GM18511 (cell line): Measurements from ENCODE around the gene TDRD9.
"Not testable (repeated sequence)": the region's sequence is repeated elsewhere in the genome, so short reads cannot be mapped to it uniquely, and the experiment has no call there.

Experiments
- ATAC-seq: cut with Tn5 transposase; IDR thresholded peaks from one replicate; pipeline ENCODE4 v1.9.1; 2021; ENCODE audit warnings: mild to moderate bottlenecking, moderate library complexity; ENCODE audit not compliant: unreplicated experiment

Gene TDRD9

DNA sequence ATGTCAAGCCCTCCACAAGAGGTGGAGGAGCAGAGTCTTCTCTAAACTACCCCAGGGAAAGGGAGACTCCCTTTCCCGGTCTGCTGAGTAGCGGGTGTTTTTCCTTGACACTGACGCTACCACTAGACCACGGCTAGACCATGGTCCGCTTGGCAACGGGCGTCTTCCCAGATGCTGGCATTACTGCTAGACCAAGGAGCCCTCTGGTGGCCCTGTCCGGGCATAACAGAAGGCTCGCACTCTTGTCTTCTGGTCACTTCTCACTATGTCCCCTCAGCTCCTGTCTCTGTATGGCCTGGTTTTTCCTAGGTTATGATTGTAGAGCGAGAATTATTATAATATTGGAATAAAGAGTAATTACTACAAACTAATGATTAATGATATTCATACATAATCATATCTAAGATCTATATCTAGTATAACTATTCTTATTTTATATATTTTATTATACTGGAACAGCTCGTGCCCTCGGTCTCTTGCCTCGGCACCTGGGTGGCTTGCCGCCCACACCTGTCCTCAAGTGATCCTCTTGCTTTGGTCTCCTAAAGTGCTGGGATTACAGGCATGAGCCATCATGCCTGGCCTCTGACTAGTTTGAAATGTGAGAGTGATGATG, 52.5 kb downstream of the TDRD9 start:
- not testable (repeated sequence) for ATAC-seq

DNA sequence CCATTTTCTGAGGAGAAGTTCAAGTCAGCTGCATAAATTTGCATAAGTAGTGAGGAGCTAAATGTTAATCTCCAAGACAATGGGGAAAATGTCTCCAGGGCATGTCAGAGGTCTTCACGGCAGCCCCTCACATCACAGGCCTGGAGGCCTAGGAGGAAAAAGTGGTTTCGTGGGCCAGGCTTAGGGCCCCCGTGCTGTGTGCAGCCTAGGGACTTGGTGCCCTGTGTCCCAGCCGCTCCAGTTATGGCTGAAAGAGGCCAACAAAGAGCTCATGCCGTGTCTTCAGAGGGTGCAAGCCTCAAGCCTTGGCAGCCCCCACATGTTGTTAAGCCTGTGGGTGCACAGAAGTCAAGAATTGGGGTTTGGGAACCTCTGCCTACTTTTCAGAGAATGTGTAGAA, 55.9 kb downstream of the TDRD9 start:
- no peak for ATAC-seq

DNA sequence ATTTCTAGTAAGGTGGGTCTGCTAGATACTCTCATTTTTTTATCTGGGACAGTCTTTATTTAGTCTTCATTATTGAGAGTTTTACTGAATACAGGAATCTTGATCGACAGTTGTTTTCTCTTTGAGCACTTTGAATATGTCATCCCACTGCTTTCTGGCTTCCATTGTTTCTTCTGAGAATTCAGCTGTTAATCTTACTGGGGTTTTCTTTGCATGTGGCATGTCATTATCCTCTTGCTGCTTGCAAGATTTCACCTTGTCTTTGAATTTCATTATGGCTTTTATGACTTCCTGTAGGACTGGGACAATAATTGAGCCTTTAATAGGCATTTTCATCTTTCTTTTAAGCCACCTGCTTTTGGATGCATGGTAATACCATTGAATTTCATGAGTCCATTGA, 60.8 kb downstream of the TDRD9 start:
- no peak for ATAC-seq

DNA sequence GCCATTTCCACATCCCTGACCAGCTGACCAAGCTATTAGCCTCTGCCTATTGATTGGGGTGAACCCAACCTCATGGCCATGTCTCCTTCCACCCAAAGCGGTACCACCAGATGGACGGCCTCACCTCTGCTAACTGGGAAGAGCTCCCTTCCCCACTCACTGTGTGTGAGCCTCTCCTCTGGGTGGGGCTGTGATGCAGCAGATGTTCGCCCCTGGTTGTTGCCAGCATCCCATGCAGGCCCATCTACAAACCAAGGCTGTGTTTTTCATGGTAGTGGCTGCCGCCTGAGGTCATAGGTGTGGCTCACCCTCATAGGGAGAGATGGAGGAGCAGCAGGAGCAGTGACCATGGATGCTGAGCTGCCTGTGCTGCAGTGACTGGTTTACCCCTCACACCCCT, 61.7 kb downstream of the TDRD9 start:
- no peak for ATAC-seq

DNA sequence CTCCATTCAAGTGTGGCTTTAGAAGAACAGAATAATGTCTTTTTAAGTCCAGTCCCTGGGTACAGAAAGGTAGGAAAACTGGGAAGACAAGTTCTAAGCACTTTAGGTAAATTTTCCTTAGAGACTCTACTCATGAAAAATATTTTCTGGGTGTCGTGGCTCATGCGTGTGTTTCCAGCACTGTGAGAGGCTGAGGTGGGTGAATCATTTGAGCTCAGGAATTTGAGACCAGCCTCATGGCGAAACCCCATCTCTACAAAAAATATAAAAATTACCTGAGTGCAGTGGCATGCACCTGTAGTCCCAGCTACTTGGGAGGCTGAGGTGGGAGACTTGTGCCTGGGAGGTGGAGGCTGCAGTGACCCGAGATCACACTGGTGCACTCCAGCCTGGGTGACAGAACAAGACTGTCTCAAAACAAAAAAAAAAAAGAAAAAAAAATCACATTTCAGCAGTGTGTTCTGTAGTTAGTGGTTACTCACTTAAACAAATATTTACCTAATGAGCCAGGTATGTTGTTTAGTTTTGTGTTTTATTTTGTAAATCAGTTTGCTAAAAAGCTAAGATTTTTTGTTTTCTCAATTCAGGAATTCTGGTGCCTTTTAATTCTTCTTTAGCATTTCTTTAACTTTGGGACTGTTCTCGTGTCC, 66.4 kb downstream of the TDRD9 start:
- ATAC-seq, result no peak

DNA sequence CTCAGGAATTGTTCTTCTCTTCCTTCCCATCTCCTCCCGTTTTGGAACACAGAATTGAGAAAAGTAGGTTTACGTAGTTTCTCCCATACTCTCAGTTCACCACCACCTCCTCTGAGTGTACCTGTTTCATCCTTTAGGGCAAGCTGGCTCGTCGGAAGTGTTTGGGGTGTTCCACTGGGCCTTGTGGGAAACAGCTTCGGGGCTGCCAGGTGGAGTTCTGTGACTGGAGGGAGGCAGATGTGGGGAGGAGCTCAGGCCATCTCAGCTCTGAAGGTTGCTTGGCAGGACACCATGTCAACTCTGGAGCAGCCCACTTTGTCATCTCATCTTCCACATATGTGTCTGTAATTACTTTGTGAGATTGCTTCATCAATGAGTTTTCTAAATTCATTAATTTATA, 67.6 kb downstream of the TDRD9 start:
- ATAC-seq, result no peak

DNA sequence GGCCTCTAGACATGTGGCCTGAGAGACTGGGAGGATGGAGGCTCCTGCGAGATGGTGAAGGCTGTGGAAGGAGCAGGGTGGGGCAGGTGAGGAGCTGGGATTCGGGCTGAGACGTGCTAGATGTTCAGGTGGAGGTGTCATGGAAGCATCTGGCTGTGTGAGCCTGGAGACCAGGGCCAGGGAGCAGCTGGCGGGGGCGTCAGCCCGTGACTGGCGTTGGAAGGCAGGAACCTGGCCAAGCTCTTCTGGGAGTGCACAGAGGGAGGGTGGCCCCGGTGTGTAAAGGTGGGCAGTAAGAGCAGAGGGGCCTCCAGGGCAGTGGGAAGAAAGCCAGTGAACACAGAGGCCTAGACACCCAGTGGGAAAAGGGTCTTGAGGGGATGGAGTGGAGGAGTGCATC, 69.1 kb downstream of the TDRD9 start:
- ATAC-seq, result no peak

DNA sequence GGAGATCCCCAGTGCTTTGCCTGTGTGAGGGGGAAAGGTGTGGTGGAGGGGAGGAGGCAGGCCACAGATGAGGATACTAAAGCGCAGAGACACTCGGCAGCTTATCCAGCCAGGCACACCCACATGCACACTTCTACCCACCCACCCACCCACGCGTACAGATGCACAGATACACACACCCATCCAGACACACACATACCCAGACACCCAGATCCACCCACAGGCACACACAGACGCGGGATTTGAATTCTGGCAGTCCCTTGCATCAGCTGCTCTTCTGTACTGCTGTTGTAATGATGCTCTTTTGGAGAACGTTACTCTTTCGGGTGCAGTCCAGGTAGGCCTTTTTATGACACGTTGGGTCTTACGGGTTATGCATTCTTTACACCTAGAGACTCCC, 69.8 kb downstream of the TDRD9 start:
- ATAC-seq, result no peak

DNA sequence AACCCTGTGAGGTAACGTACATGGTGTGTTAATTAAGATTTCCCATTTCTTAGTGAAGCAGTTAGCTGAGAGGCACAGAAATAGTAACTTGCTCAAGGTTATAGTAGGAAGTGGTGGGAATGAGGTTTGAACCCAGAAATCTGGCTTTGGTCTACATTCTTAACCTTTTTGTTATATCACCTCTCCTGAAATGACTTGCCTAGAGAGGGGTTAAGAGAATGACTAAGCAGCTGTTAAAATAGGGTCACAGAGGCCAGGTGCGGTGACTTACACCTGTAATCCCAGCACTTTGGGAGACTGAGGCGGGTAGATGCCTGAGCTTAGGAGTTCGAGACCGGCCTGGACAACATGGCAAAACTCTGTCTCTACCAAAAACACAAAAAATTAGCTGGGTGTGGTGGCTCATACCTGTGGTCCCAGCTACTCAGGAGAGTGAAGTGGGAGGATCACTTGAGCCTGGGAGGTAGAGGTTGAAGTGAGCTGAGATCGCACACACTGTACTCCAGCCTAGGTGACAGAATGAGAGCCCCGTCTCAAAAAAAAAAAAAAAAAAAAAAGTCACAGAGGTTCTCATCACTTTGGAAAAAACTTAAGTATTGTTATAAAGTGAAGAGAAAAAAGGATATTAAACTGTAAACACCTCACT, 71.7 kb downstream of the TDRD9 start:
- ATAC-seq, result no peak

DNA sequence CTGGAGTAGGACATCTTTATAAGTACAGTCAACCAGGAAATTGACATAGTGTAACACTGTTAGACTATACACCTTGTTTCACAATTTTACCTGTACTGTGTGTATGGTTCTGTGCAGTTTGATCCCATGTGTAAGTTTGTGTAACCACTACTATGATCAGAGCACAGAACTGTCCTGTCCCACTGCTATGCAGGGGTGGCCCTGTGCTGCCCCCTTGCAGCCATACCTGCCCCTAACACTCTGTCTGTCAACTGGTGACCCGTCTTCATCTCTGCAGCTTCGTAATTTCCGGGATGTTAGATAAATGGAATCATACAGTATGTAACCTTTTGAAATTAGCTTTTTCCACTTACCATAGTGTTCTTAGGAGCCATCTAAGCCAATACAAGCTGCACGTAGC, 72.7 kb downstream of the TDRD9 start:
- no peak for ATAC-seq

DNA sequence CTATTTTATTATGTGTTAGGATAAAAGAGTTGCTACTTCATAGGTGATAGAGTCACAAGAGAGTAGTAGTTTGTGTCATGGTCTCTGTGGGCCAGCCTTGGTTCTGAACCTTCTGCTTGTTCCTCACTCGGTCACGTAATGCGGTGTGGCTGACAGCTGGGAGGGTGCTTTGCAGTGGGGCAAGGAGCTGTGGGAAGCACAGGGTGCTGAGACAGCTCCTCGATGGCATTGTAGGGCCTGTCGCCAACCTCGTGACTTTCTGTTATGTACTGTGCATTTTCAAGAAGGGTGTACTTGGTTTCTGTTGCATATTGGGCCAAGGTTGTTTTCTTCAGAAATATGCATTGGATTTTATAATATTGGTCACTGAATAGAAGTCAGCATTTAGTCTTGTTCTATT, 75.4 kb downstream of the TDRD9 start:
- no peak for ATAC-seq

DNA sequence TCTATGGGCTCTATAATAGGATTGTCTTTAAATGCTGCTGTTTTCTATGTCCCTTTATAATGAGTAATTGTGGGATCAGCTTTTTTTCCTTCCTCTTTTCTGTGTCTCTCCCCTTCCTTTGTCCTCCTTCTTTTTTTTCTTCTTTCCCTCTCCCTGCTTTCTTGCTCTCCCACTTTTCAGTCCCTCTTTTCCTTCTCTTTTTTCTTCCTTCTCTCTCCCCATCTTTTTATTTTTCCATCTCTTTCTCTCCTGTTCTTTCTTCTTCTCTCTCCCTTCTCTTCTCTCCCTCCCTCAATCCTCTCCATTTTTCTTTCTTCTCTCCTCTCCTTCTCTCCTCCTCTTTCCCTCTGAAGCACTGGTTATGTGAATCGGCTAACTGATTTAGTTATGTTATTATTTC, 76.6 kb downstream of the TDRD9 start:
- no peak for ATAC-seq

DNA sequence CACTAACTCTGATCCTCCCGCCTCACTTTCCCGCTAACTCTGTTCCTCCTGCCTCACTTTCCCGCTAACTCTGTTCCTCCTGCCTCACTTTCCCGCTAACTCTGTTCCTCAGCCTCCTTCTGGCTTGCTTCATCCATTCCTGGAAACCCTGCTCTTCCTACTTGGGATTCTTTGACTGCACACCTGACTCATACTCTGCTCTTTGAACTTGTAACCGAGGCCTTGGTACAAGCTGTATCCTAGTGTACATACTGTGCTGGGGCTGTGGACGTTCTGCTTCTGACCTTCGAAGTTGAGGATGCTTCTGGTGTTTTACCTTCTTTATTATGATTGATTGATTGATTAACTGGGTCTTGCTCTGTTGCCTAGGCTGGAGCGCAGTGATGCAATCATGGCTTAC, 77.2 kb downstream of the TDRD9 start:
- no peak for ATAC-seq

DNA sequence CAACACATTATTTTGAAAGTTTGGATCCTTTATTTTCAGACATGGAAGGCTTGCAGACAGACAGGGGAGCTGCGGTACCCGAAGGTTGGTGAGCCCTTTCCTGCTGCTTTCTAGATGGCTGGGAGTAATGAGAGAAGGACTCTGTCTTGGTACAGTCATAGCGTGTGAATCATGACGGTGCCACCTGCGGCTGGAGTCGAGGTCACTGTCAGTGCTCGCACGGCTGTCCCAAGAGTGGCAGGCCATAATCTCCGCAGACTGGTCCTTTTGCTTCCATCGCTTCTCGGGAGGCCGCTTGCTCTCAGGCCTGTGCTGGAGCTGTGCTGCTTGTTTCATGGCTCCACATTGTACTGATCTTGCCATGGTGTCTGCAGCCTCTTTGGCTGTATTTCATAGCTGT, 78.9 kb downstream of the TDRD9 start:
- ATAC-seq, result no peak

DNA sequence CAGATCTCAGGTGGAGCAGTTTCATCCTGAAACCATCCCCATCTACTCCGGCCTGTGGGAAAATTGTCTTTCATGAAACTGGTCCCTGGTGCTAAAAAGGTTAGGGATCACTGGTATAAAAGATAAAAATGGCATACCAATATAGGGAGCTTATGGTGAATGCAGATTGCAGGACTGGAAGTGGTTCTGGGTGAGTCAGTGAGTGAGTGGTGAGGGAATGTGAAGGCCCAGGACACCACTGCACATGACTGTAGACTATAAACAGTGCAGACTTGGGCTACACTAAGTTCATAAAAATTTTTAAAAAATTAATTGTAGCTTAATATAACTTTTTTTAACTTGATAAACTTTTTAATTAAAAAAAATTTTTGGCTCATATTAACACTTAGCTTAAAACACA, 81.0 kb downstream of the TDRD9 start:
- no peak for ATAC-seq

DNA sequence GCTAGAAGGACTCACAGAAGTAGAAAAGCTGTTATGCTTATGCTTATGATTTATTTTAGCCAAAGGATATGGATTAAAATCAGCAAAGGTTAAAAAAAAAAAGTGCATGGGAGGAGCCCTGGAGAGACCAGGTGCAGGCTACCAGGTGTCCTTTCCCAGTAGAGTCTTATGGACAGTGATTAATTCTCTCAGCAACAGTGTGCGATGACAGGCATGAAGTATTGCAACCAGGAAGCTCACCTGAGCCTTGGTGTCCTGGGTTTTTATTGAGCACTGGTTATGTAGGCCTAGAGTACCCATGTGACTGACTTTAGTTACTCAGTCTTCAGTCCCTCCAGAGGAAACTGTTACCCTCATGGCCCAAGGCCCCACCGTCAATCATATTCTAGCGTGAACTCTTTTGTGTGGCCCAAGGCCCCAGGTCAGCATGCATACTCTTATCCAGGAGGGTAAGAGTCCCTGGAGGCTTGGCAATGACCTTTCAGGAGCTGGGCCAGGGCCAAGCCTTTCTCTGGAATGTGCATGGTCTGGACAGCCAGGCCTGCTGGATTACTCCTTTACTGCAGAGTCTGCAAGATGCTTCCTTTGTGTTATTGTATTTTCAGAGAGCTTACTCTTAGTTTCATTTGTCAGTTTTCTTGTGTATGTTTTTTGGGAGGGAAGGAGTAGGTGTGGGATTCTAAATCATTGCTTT, 83.7 kb downstream of the TDRD9 start:
- no peak for ATAC-seq

DNA sequence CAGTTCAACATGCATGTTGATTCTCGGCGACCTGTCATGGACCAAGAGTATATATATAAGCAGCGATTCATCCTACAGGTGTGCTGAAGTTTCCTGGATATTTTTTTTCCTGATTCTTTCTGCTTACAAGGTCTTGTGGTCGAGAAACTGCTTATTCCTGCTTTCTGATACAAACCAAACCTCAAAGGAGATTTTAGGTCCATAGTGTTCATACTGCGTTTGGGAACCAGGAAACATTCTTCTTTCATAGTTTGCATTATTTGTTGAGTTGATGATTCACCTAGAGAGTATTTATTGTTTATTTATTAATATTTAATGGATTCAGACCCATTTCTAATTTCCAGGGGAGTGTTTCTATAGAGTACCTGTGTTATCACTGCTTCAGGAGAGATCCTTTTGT, 86.5 kb downstream of the TDRD9 start:
- ATAC-seq, result no peak

DNA sequence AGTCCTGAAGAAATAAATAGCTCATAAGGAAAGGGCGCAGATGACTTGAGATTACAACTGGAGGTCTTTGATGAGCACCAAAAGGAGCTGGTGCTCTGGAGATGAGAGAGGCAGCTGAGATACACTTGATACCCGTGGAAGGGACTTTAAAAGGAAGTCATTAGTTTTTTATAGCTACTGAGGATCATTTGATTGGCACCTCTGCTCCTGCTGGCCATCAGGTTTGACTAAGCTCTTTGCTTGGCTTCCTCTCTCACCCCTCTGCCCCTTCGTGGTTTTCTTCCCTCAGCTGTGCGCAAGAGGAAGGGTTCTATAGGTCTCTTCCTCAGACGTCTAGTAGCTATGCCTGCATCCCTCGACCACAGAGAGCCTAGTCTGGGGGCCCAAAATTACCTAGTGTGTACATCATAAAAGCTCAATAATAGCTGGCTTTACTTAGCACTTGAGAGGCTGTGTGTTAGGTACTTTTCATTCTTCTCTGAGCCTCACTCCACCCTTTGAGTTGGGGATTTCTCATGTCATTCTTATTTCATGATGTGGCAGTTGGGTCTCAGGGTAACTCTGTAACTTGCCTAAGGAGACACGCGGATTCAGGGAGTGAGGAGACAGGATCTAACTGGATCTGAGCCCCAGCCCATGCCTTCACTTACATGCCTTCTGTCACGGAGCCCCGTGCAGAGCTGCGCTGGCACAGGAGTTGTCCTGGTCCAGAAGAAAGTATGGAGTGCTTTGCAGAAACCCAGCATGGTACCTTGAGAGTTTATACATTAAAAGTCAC, 88.8 kb downstream of the TDRD9 start:
- no peak for ATAC-seq

DNA sequence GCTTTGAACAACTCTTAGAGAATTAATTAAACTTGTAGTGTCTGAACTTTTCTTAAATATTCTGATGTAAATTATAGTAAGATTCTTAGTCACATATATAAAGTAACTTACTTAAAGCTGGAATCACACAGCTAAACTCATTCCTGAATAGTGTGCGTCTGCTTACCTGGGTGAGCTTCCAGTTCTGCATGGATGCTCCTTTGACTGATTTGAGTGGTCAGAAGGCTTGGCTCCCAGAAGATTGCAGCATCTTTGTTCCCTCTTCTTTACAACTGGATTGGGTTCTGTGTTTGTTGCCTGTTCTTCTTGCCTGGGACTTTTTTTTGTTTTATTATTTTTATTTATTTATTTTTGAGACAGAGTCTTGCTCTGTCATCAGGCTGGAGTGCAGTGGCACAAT, 90.8 kb downstream of the TDRD9 start:
- ATAC-seq, result no peak

DNA sequence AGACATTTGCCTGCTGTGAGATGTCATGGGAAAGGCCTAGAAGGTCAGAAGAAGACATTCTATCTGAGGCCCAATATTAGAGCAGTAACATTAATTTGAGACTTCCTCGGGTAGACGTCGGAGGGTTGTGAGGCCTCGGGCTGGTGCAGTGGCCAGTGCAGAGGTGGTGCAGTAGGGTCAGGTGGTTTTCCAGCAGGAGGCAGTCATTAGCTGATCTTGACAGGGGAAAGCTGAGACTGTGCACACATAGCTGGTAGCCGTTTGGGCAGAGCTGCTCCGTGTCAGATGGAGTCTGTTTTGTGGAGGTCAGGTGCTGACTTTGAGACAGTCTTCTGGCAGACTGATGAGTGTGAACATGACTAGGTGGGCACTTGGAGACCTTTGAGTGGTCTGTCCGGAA, 91.5 kb downstream of the TDRD9 start:
- no peak for ATAC-seq

DNA sequence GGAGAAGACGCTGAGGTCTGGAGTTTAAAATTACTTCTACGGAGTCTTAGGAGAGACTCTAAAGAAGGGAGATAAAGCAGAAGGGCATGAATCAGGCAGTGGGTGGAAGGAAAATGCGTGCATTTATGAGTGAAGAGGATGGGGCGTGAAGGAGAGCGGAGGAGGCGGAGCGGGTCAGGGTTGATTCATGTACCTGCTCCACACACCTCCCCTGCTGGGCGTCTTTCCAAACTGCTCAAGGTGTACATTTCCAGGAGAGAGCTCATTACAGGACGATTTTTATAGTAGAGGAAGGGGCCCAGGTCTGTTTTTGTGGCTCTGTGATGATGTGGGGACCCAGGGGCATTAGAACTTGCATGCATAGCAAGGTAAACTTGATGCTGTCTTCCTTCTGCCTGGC, 92.2 kb downstream of the TDRD9 start:
- ATAC-seq, result no peak
